GM12878 (cell line): ENCODE results near the gene RNF31. TPM values are rescaled to one million over a fixed set of nuclear protein-coding genes. Genes with fewer than 3 reads are reported as not detected.

Source experiments
- ATF3 ChIP-seq: IDR thresholded peaks from 2 replicates; pipeline ENCODE4 v1.6.1; 2011; ENCODE audit warnings: low read depth, mild to moderate bottlenecking, low read length, moderate library complexity, borderline replicate concordance; ENCODE audit errors: extremely low read depth
- CHD2 ChIP-seq: IDR thresholded peaks from 2 replicates; pipeline ENCODE4 v1.6.1; 2011; ENCODE audit warnings: low read depth, low read length, improper control_type of control experiment, borderline replicate concordance
- CREM ChIP-seq: IDR thresholded peaks from 2 replicates; pipeline ENCODE4 v1.6.1; 2014; ENCODE audit warnings: antibody characterized with exemption, low read depth
- E2F4 ChIP-seq: IDR thresholded peaks from 2 replicates; pipeline ENCODE4 v1.6.1; 2012; ENCODE audit warnings: low read depth, low read length, improper control_type of control experiment
- EGR1 ChIP-seq, 2 experiments: IDR thresholded peaks; 1 replicate in 1 of 2; 2 replicates in 1 of 2; pipeline ENCODE4 v1.6.1; 2011 to 2012; ENCODE audit warnings: low read depth in 2 of 2, low read length in 2 of 2, borderline replicate concordance in 1 of 2, mild to moderate bottlenecking in 1 of 2, moderate library complexity in 1 of 2
- KLF5 ChIP-seq: fragments of 450-650 bp; IDR thresholded peaks from 2 replicates; pipeline ENCODE4 v1.6.1; 2014; ENCODE audit warnings: mild to moderate bottlenecking; ENCODE audit not compliant: partially characterized antibody
- MYC ChIP-seq: IDR thresholded peaks from 2 replicates; pipeline ENCODE4 v1.6.1; 2011; ENCODE audit warnings: mild to moderate bottlenecking, low read length, moderate library complexity, inconsistent platforms; ENCODE audit not compliant: insufficient read depth, insufficient replicate concordance, insufficient read length, severe bottlenecking
- NR2C1 ChIP-seq: fragments of 450-650 bp; IDR thresholded peaks from 2 replicates; pipeline ENCODE4 v1.6.1; 2017; ENCODE audit warnings: antibody characterized with exemption, mild to moderate bottlenecking, moderate library complexity
- NR2C2 ChIP-seq: IDR thresholded peaks from 2 replicates; pipeline ENCODE4 v1.6.1; 2011; ENCODE audit warnings: borderline replicate concordance, low read depth; ENCODE audit not compliant: control insufficient read depth, insufficient read length
- PAX5 ChIP-seq: IDR thresholded peaks from 2 replicates; pipeline ENCODE4 v1.6.1; 2011; ENCODE audit warnings: low read depth, low read length, borderline replicate concordance
- PAX8 ChIP-seq: fragments of 450-650 bp; IDR thresholded peaks from 2 replicates; pipeline ENCODE4 v1.6.1; 2017; ENCODE audit warnings: mild to moderate bottlenecking, moderate library complexity
- PBX3 ChIP-seq: IDR thresholded peaks from 2 replicates; pipeline ENCODE4 v1.6.1; 2011; ENCODE audit warnings: mild to moderate bottlenecking, low read depth, low read length, moderate library complexity; ENCODE audit not compliant: insufficient replicate concordance
- POLR2AphosphoS5 ChIP-seq: IDR thresholded peaks from 2 replicates; pipeline ENCODE4 v1.6.1; 2011; ENCODE audit warnings: mild to moderate bottlenecking, low read length, inconsistent platforms
- REST ChIP-seq: IDR thresholded peaks from 2 replicates; pipeline ENCODE4 v1.6.1; 2012; ENCODE audit warnings: mild to moderate bottlenecking, low read depth, low read length
- RUNX3 ChIP-seq: IDR thresholded peaks from 2 replicates; pipeline ENCODE4 v1.6.1; 2012; ENCODE audit warnings: low read length, inconsistent platforms
- SIN3A ChIP-seq: IDR thresholded peaks from 2 replicates; pipeline ENCODE4 v1.6.1; 2012; ENCODE audit warnings: low read depth, low read length, improper control_type of control experiment
- SP1 ChIP-seq: IDR thresholded peaks from one replicate; pipeline ENCODE4 v1.6.1; 2011; ENCODE audit warnings: low read depth, low read length
- SREBF1 ChIP-seq: IDR thresholded peaks from 2 replicates; pipeline ENCODE4 v1.6.1; 2012; ENCODE audit warnings: mild to moderate bottlenecking, low read length
- SREBF2 ChIP-seq: IDR thresholded peaks from 2 replicates; pipeline ENCODE4 v1.6.1; 2012; ENCODE audit warnings: mild to moderate bottlenecking, low read length
- SRF ChIP-seq, 2 experiments: IDR thresholded peaks; 2 replicates each; pipeline ENCODE4 v1.6.1; 2011; ENCODE audit warnings: low read depth in 2 of 2, low read length in 2 of 2, mild to moderate bottlenecking in 1 of 2, moderate library complexity in 1 of 2
- TAF1 ChIP-seq: IDR thresholded peaks from 2 replicates; pipeline ENCODE4 v1.6.1; 2011; ENCODE audit warnings: mild to moderate bottlenecking, low read depth, low read length, borderline replicate concordance
- TARDBP ChIP-seq: IDR thresholded peaks from 2 replicates; pipeline ENCODE4 v1.6.1; 2016; ENCODE audit warnings: borderline replicate concordance
- TCF3 ChIP-seq: IDR thresholded peaks from 2 replicates; pipeline ENCODE4 v1.6.1; 2012; ENCODE audit warnings: low read depth, mild to moderate bottlenecking, low read length, borderline replicate concordance; ENCODE audit not compliant: insufficient read depth
- YY1 ChIP-seq: IDR thresholded peaks from 2 replicates; pipeline ENCODE4 v1.6.1; 2011; ENCODE audit warnings: low read depth, mild to moderate bottlenecking, low read length
- polyA plus RNA-seq, 11 experiments: library from polyadenylated mRNA; depleted of rRNA in 4 of 11; unstranded in 6 of 11; stranded (reverse) in 5 of 11; fragments of >200 nt; fragmentation: Nextera tagmentation in 4 of 11; fragmentation: Illumina TruSeq in 1 of 11; extraction: Ambion mirVana in 4 of 11; extraction: Trizol in 1 of 11; gene quantifications; 1 replicate in 1 of 11; 2 replicates in 10 of 11; pipeline versions ENCODE4 v1.2.1 to v1.2.3, GENCODE V29; 2011 to 2016; ENCODE audit warnings: inconsistent platforms in 2 of 11, missing spikeins in 2 of 11, low read depth in 1 of 11
- total RNA-seq, 4 experiments: library from RNA; depleted of rRNA in 3 of 4; stranded (reverse); fragments of >200 nt in 3 of 4; fragmentation: Illumina TruSeq in 1 of 4; extraction: Trizol in 1 of 4; gene quantifications; 2 replicates each; pipeline versions ENCODE4 v1.2.1 to v1.2.3, GENCODE V29; 2013 to 2021

RNF31 gene
- total and polyA plus RNA-seq, 10 of the 15 experiments (the other 5 are each of a cell fraction or from before 2014, with no cell fraction given) = 8.5 to 92.7 (median 52.0) TPM

- TF ChIP-seq NR2C2 = no peak
- 0 out of 2 replicates have a peak, but pooled peaks have one; percentile 18 for TF ChIP-seq YY1
- 0 out of 2 replicates have a peak, but pooled peaks have one; percentile 44 for TF ChIP-seq E2F4
- TF ChIP-seq SP1 = peak; percentile 96
- 0 out of 2 replicates have a peak, but pooled peaks have one; percentile 40 for TF ChIP-seq ATF3
- peak; percentile 55 for TF ChIP-seq SIN3A
- TF ChIP-seq TARDBP = peak; percentile 72; the same call in 1 of the 2 replicates
- TF ChIP-seq PBX3 = peak; percentile 96
- peak; percentile 65 for TF ChIP-seq NR2C1
- 0 out of 2 replicates have a peak, but pooled peaks have one; percentile 3 for TF ChIP-seq SREBF1
- TF ChIP-seq PAX8 = no peak
- TF ChIP-seq SRF (IDR thresholded peaks at IDR 0.05; ENCODE audit: low read depth in 2 of 2, low read length in 2 of 2) = peak in 1 of 2 experiments; percentile 33; a peak in 1 of 4 replicates
- peak; percentile 91 for TF ChIP-seq KLF5
- peak; percentile 25; the same call in 1 of the 2 replicates for TF ChIP-seq TAF1
- peak; percentile 45 to 88 for TF ChIP-seq EGR1 (IDR thresholded peaks at IDR 0.05; ENCODE audit: borderline replicate concordance in 1 of 2, low read depth in 2 of 2, low read length in 2 of 2)
- peak; percentile 61 for TF ChIP-seq SREBF2
- TF ChIP-seq REST = no peak
- TF ChIP-seq CREM = peak; percentile 97
- peak; percentile 63 for TF ChIP-seq POLR2AphosphoS5
- peak; percentile 49; the same call in 1 of the 2 replicates for TF ChIP-seq PAX5
- peak; percentile 54 for TF ChIP-seq RUNX3
- TF ChIP-seq TCF3 = no peak
- TF ChIP-seq MYC = peak; percentile 71
- TF ChIP-seq CHD2 = peak; percentile 92
Measured at GRCh38 chr14:24114532-24115421, 32.5 kb upstream of the RNF31 start, which contains the start of the genes DCAF11 and NRL (continued).
